ENCODE results near the gene EFCAB8.

DNA sequence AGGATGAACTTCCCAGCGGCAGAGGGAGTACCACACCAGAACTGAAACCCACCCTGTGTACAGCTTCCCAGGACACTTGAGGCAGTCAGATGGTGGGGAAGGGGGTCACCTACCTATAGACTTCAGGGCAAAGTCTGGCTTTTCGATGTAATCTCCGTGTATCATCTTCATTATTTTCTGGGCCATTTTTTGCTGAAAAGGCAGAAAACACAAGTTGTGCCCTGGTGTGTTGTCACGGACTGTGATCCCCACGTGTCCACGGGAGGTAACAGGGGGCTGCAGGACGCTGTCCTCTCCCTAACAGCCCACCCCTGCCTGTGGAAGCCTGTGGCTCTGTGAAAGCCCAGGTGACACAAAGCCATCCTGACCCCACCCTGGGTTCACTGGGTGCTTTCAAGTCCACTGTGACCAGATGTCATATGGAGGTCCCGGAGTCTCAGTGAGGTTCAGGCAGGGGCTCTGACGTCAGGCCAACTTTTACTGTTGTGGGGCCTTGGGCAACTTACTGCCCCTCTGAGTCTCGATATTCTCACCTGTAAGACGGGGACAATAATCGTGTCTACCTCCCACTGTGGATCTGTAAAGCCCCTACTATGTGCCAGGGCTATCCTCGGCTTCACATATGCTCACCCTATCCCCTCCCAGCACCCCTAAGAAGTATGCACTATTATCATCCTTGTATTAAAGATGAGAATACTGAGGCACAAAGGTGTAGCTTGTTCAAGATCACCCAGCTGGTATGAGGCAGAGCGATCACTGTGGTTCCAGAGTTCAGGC lies 131.0 kb downstream of the EFCAB8 start:
- TF ChIP-seq, protein P1, sequence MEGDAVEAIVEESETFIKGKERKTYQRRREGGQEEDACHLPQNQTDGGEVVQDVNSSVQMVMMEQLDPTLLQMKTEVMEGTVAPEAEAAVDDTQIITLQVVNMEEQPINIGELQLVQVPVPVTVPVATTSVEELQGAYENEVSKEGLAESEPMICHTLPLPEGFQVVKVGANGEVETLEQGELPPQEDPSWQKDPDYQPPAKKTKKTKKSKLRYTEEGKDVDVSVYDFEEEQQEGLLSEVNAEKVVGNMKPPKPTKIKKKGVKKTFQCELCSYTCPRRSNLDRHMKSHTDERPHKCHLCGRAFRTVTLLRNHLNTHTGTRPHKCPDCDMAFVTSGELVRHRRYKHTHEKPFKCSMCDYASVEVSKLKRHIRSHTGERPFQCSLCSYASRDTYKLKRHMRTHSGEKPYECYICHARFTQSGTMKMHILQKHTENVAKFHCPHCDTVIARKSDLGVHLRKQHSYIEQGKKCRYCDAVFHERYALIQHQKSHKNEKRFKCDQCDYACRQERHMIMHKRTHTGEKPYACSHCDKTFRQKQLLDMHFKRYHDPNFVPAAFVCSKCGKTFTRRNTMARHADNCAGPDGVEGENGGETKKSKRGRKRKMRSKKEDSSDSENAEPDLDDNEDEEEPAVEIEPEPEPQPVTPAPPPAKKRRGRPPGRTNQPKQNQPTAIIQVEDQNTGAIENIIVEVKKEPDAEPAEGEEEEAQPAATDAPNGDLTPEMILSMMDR (IDR thresholded peaks at IDR 0.05): no peak
- TF ChIP-seq POLR2A (IDR thresholded peaks at IDR 0.05): no peak

Data from body of pancreas (tissue), 4 donors.